Subcutaneous adipose tissue (tissue), 4 donors: ENCODE results near the gene ASB2. TPM values are rescaled to one million over a fixed set of nuclear protein-coding genes. Genes with fewer than 3 reads are reported as not detected.

ENCODE experiments used
- total RNA-seq, 4 donors: library from RNA; depleted of rRNA; stranded (reverse); fragments of >200 nt; gene quantifications; one replicate each; pipeline ENCODE4 v1.1.0, GENCODE V29; 2016
- TF ChIP-seq, protein P1 (sequence below): fragments of 450-650 bp; IDR thresholded peaks from one replicate; pipeline ENCODE4 v1.5.1; 2016; ENCODE audit warnings: low read depth, mild to moderate bottlenecking, control low read depth, antibody characterized with exemption, moderate library complexity

Gene ASB2
- total RNA-seq, 4 donors from 2014 or later = 0.34 TPM; not detected in 3

DNA sequence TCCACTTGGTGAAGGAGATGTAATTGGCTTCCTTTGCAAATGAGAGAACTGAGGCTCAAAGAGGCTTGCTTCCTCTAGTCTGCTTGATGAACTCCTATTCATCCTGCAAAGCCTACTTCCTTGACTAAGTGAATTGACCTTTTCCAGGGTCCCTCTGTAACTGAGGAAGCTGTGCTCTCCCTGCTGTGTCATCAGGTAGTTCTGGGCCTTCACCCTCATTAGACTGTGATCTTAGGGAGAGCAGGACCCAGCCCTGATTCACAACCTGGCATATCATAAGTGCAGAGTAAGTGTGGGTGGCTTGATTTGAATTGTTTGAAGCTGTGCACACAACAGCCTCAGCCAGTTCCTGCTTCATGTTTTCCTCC lies 16.3 kb downstream of the ASB2 start:
- TF ChIP-seq, protein P1, sequence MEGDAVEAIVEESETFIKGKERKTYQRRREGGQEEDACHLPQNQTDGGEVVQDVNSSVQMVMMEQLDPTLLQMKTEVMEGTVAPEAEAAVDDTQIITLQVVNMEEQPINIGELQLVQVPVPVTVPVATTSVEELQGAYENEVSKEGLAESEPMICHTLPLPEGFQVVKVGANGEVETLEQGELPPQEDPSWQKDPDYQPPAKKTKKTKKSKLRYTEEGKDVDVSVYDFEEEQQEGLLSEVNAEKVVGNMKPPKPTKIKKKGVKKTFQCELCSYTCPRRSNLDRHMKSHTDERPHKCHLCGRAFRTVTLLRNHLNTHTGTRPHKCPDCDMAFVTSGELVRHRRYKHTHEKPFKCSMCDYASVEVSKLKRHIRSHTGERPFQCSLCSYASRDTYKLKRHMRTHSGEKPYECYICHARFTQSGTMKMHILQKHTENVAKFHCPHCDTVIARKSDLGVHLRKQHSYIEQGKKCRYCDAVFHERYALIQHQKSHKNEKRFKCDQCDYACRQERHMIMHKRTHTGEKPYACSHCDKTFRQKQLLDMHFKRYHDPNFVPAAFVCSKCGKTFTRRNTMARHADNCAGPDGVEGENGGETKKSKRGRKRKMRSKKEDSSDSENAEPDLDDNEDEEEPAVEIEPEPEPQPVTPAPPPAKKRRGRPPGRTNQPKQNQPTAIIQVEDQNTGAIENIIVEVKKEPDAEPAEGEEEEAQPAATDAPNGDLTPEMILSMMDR = no peak

DNA sequence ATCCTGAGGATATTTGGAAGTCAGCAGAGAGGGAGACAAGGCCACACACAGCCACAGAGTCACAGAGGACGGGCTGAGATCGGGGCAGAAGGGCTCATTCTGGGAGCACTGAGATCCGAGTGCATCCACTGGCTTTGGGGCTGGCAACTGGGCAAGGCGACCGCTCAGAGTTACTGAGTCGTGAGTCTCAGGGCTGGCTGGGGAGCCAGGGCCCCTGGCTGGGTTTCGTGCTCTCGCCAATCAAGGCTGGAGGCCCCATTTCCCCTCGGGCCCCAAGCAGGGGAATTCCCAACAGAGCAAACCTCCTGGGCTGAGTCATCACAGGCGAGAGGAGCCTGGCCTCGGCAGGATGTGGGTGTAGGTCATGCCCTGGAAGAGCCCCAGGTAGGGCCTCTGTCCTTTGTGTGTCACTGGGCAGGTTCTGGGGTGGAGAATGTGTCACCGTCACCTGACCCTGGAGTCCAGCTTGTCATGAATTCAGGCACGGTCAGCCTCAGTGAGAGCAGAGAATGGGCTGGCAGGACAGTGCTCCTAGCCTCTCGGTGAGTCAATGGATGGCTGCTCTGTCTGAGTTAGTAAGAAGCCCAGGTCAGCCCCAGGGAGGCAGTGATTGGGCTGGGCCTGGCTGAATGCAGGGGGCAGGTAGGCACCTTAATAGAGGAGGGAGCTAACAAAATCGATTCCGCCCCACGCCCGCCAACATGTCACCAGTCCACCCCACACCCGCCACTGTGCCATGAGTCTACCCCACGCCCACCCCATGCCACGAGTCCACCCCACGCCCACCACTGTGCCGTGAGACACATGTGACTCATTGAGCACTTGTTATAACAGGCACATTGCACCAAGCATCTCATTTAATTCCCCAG lies 16.9 kb downstream of the ASB2 start:
- TF ChIP-seq, protein P1 = no peak

DNA sequence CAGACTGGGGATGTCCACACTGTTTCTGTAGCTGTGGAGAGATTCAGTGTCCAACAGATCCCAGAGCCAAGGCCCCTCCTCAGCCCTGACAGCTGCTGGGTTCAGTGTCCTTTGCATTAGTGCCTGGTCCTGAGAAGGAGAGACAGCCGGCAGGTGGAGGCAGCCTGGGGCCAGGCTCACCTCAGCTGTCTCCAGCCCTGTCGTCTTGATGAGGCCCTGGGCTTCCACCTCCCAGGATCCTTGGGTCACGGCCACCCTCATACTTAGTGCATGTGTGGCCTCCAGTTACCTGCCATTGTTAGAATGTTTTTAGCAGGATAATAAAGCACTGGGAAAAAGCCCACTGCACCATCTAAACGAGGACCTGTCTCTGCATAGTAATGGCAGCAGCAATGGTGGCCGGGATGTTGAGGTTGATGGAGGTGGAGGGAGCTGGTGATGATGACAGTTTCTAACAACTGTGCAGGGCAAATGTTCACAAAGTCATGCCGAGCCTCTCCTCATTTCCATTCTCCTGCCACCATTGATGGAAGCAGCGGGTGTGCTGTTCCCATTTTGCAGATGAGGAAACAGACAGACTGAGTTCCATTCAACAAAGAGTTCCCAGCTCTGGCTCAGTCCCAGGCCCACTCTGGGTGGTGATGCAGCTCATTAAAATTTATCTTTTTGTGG lies 17.7 kb downstream of the ASB2 start:
- TF ChIP-seq, protein P1 = no peak

DNA sequence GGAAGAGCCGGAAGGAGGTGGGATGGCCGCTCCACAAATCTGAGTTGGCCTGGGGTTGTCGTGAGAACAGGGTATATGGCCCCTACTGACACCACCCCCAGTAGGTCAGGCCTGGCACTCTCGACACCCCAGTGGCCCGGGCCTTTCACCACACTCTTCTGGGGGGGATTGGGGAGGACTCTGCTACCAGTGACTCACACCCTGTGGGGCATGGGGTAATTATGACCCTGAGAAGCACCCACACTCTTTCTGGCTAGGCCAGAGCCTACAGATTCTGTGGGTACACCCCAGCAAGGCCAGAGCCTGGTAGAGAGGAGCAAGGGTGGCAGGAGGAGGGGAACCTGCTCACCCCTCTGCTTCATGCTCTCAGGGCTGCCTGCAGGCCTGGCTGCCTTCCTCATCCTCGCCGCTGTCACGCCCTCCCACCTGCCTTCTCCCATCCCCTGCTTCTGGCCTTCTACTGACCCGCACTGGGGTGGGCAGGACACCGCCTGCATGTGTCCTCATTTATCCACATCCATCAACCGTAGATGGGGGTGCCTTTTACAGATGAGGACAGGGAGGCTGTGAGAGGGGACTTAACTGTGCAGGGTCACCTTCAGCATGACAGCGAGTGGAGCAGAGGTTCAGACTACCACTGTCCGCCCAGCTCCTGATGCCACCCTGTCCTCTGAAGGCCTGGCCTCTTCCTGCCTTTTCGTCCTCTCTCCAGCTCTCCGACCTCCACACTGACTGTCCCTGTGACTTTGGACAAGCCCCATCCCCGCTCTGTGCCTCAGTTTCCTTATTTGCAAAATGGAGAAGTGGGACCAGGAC lies 18.4 kb downstream of the ASB2 start:
- TF ChIP-seq, protein P1 = no peak

DNA sequence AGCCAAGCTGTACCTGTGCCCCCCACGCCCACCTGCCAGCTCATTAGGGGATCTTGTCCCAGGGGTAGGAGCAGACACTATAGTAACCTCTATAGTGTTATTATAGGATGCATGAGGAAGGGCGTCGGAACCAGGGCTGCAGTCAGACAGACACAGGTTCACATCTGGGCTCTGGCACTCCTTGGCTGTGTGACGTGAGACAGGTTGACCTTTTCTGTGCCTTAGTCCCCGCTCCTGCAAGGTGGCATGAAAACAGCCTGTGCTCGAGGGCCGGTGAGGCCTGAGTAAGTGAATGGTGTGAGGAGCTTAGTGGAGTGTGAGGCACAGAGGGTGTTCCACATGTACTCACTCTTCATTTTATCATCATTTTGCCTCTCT lies 19.0 kb downstream of the ASB2 start:
- TF ChIP-seq, protein P1 = no peak

DNA sequence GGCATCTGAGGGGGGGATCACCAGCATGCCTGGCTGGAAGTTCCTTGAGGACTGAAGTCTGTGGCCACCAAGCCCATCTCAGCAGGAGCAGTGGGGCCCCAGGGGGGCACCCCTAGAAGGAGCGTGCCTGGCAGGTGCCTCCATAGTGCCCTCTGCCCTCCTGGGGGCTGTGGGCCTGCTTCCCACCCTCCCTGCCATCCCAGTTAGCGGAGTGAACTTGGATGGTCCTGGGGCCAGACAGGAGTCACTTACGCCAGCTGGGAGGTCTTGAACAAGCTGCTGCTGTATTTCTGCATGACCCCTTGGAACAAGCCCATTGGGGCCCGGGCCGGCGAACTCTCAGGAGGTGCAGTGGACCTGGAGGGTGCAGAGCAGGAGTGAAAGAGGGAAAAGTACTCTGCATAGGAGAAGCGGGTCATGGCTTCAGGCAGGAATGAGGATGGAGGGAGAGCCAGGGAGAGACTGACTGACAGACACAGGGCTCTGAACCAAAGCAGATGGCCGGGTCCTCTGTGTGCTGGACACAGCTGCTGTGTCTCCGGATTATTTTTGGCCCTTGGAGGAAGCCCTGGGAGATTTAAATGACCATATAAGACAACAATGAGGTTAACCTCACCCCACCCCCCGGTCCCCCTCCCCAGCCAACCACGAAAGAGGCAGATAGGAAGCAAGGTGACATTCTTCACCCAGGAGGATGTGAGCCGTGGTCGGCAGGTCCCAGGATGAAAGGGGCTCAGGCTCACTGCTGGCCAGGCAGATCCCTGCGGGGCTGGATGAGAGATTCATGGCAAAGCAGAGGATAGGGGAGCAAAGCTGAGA lies 19.6 kb downstream of the ASB2 start:
- TF ChIP-seq, protein P1 = no peak
